HEK293 (cell line): ENCODE data around the gene GNB3.
A peak's percentile ranks its signal among the peaks of the same experiment; 100 is the strongest.

Experiments
- CTCF ChIA-PET: fragments of 350-600 bp; formaldehyde crosslinking; extraction: SDS; loops from one replicate; lab custom pipeline; 2021; ENCODE audit warnings: antibody characterized with exemption; lab: Yijun Ruan, JAX
- POLR2A ChIA-PET: fragments of 300-600 bp; formaldehyde crosslinking; extraction: SDS; loops from one replicate; lab custom pipeline; 2020; ENCODE audit warnings: antibody characterized with exemption, inconsistent platforms; lab: Yijun Ruan, JAX
- H3K27ac ChIP-seq: fragments of 200-500 bp; sonication (Bioruptor generic); 2 replicates; pipeline ENCODE4 v1.5.1; 2014; ENCODE audit warnings: low read depth, low read length, control low read depth, inconsistent platforms; ENCODE audit errors: extremely low read depth
- H3K36me3 ChIP-seq, 2 experiments: fragments of 200-500 bp in 1 of 2; sonication (Bioruptor generic) in 1 of 2; 1 replicate in 1 of 2; 2 replicates in 1 of 2; pipeline ENCODE4 v1.5.1; 2014 to 2017; ENCODE audit warnings: inconsistent platforms in 2 of 2, low read length in 2 of 2; ENCODE audit not compliant: control insufficient read depth in 2 of 2, insufficient read depth in 1 of 2
- H3K4me1 ChIP-seq: fragments of 200-500 bp; sonication (Bioruptor generic); 2 replicates; pipeline ENCODE4 v1.5.1; 2014; ENCODE audit warnings: mild to moderate bottlenecking, low read length, inconsistent platforms; ENCODE audit not compliant: control insufficient read depth, insufficient read depth
- H3K4me3 ChIP-seq: 2 replicates; pipeline ENCODE4 v1.5.1; 2011; ENCODE audit warnings: low read depth, mild to moderate bottlenecking, control low read depth, low read length, moderate library complexity
- H3K9me3 ChIP-seq: fragments of 200-500 bp; sonication (Bioruptor generic); 2 replicates; pipeline ENCODE4 v1.5.1; 2014; ENCODE audit warnings: low read depth, low read length, inconsistent platforms; ENCODE audit not compliant: control insufficient read depth, insufficient read depth
- AEBP2 ChIP-seq: fragments of 450-650 bp; formaldehyde crosslinking; IDR thresholded peaks from 2 replicates; pipeline ENCODE4 v1.5.1; 2016; ENCODE audit warnings: missing biosample characterization, missing genetic modification characterization, borderline replicate concordance
- FEZF1 ChIP-seq: fragments of 450-650 bp; formaldehyde crosslinking; IDR thresholded peaks from 2 replicates; pipeline ENCODE4 v1.5.1; 2016; ENCODE audit warnings: missing biosample characterization, missing genetic modification characterization
- KLF8 ChIP-seq: fragments of 450-650 bp; formaldehyde crosslinking; IDR thresholded peaks from 2 replicates; pipeline ENCODE4 v1.5.1; 2016; ENCODE audit warnings: missing biosample characterization, missing genetic modification characterization
- PATZ1 ChIP-seq: fragments of 450-650 bp; formaldehyde crosslinking; IDR thresholded peaks from 2 replicates; pipeline ENCODE4 v1.5.1; 2016; ENCODE audit warnings: missing biosample characterization, missing genetic modification characterization
- SP2 ChIP-seq: fragments of 450-650 bp; formaldehyde crosslinking; IDR thresholded peaks from 2 replicates; pipeline ENCODE4 v1.5.1; 2016; ENCODE audit warnings: missing biosample characterization, missing genetic modification characterization
- SP3 ChIP-seq: fragments of 450-650 bp; formaldehyde crosslinking; IDR thresholded peaks from 2 replicates; pipeline ENCODE4 v1.5.1; 2016; ENCODE audit warnings: missing biosample characterization, missing genetic modification characterization
- TRIM28 ChIP-seq: IDR thresholded peaks from 2 replicates; pipeline ENCODE4 v1.6.1; 2011; ENCODE audit warnings: low read length, control low read depth, borderline replicate concordance
- ZBTB1 ChIP-seq: fragments of 450-650 bp; formaldehyde crosslinking; IDR thresholded peaks from 2 replicates; pipeline ENCODE4 v1.5.1; 2016; ENCODE audit warnings: missing biosample characterization, missing genetic modification characterization
- ZBTB10 ChIP-seq: fragments of 450-650 bp; formaldehyde crosslinking; IDR thresholded peaks from 2 replicates; pipeline ENCODE4 v1.5.1; 2016; ENCODE audit warnings: missing biosample characterization, missing genetic modification characterization
- ZBTB17 ChIP-seq: fragments of 450-650 bp; formaldehyde crosslinking; IDR thresholded peaks from 2 replicates; pipeline ENCODE4 v1.5.1; 2016; ENCODE audit warnings: missing biosample characterization, missing genetic modification characterization
- ZBTB20 ChIP-seq: fragments of 450-650 bp; formaldehyde crosslinking; IDR thresholded peaks from 2 replicates; pipeline ENCODE4 v1.5.1; 2016; ENCODE audit warnings: missing biosample characterization, missing genetic modification characterization
- ZBTB7A ChIP-seq: fragments of 450-650 bp; formaldehyde crosslinking; IDR thresholded peaks from 2 replicates; pipeline ENCODE4 v1.5.1; 2016; ENCODE audit warnings: low read depth, missing biosample characterization, missing genetic modification characterization
- ZFP37 ChIP-seq: fragments of 450-650 bp; formaldehyde crosslinking; IDR thresholded peaks from 2 replicates; pipeline ENCODE4 v1.5.1; 2016; ENCODE audit warnings: missing biosample characterization, missing genetic modification characterization
- ZNF132 ChIP-seq: fragments of 450-650 bp; formaldehyde crosslinking; IDR thresholded peaks from 2 replicates; pipeline ENCODE4 v1.5.1; 2017; ENCODE audit warnings: missing biosample characterization, missing genetic modification characterization, borderline replicate concordance
- ZNF2 ChIP-seq: fragments of 450-650 bp; formaldehyde crosslinking; IDR thresholded peaks from 2 replicates; pipeline ENCODE4 v1.5.1; 2016; ENCODE audit warnings: missing biosample characterization, missing genetic modification characterization
- ZNF280C ChIP-seq: fragments of 450-650 bp; formaldehyde crosslinking; IDR thresholded peaks from 2 replicates; pipeline ENCODE4 v1.5.1; 2016; ENCODE audit warnings: missing biosample characterization, missing genetic modification characterization
- ZNF311 ChIP-seq: fragments of 450-650 bp; formaldehyde crosslinking; IDR thresholded peaks from 2 replicates; pipeline ENCODE4 v1.5.1; 2017; ENCODE audit warnings: missing biosample characterization, missing genetic modification characterization, borderline replicate concordance
- ZNF391 ChIP-seq: fragments of 450-650 bp; formaldehyde crosslinking; IDR thresholded peaks from 2 replicates; pipeline ENCODE4 v1.5.1; 2016; ENCODE audit warnings: low read depth, missing biosample characterization, missing genetic modification characterization, borderline replicate concordance
- ZNF501 ChIP-seq: fragments of 450-650 bp; formaldehyde crosslinking; IDR thresholded peaks from 2 replicates; pipeline ENCODE4 v1.5.1; 2016; ENCODE audit warnings: missing biosample characterization, missing genetic modification characterization
- ZNF558 ChIP-seq: fragments of 450-650 bp; formaldehyde crosslinking; IDR thresholded peaks from 2 replicates; pipeline ENCODE4 v1.5.1; 2016; ENCODE audit warnings: missing biosample characterization, missing genetic modification characterization
- ZNF580 ChIP-seq: fragments of 450-650 bp; formaldehyde crosslinking; IDR thresholded peaks from 2 replicates; pipeline ENCODE4 v1.5.1; 2016; ENCODE audit warnings: missing biosample characterization, missing genetic modification characterization
- ZNF585B ChIP-seq: fragments of 450-650 bp; formaldehyde crosslinking; IDR thresholded peaks from 2 replicates; pipeline ENCODE4 v1.5.1; 2016; ENCODE audit warnings: missing biosample characterization, missing genetic modification characterization
- ZNF629 ChIP-seq: fragments of 450-650 bp; formaldehyde crosslinking; IDR thresholded peaks from 2 replicates; pipeline ENCODE4 v1.5.1; 2017; ENCODE audit warnings: missing biosample characterization, missing genetic modification characterization
- ZNF768 ChIP-seq: fragments of 450-650 bp; formaldehyde crosslinking; IDR thresholded peaks from 2 replicates; pipeline ENCODE4 v1.5.1; 2018; ENCODE audit warnings: missing biosample characterization, mild to moderate bottlenecking, missing genetic modification characterization
- ZNF791 ChIP-seq: fragments of 450-650 bp; formaldehyde crosslinking; IDR thresholded peaks from 2 replicates; pipeline ENCODE4 v1.5.1; 2016; ENCODE audit warnings: missing biosample characterization, missing genetic modification characterization
- ZNF843 ChIP-seq: fragments of 450-650 bp; formaldehyde crosslinking; IDR thresholded peaks from 2 replicates; pipeline ENCODE4 v1.5.1; 2016; ENCODE audit warnings: missing biosample characterization, missing genetic modification characterization
- ZSCAN16 ChIP-seq: fragments of 450-650 bp; formaldehyde crosslinking; IDR thresholded peaks from 2 replicates; pipeline ENCODE4 v1.5.1; 2016; ENCODE audit warnings: missing biosample characterization, missing genetic modification characterization

The GNB3 gene

GRCh38 chr12:6851153-6851920 lies 10.6 kb downstream of the GNB3 start, which contains the start of gene CDCA3 (continued):
- TF ChIP-seq ZBTB10 (tag by site-specific recombination) (peak; percentile 69; the same call in 1 of the 2 replicates), ZNF629 (tag by site-specific recombination) (peak; percentile 61; the same call in 1 of the 2 replicates), ZNF311 (tag by site-specific recombination) (no peak), SP2 (tag by site-specific recombination) (peak; percentile 93), ZBTB17 (tag by site-specific recombination) (peak; percentile 69), ZNF580 (peak; percentile 50; the same call in 1 of the 2 replicates), ZBTB7A (tag by site-specific recombination) (peak; percentile 82), ZNF391 (tag by site-specific recombination) (0 out of 2 replicates have a peak, but pooled peaks have one; percentile 31)

- peaks cover 11% of the 10 kb centered on the region for H3K4me1 ChIP-seq
- peak within 1 kb of the TSS; percentile 58 for H3K27ac ChIP-seq
- ChIA-PET CTCF (interaction anchor here (0.5 to 8.4 kb wide), 17 partner anchors 10 to 287 kb away, joined by 3 to 71 read pairs (median 4); partner anchors contain the start of genes GNB3, MLF2, P3H3 and PTMS), POLR2A (interaction anchor here (0.6 to 7.1 kb wide), 43 partner anchors 7 to 481 kb away, joined by 3 to 183 read pairs (median 5); partner anchors contain the start of genes C12orf57, COPS7A, GAPDH and GNB3)
- peak within 1 kb of the TSS; percentile 76 for H3K4me3 ChIP-seq
- H3K9me3 ChIP-seq: no peaks in the 10 kb centered on the region
- peaks cover 25 to 66% of the 10 kb centered on the region in 2 experiments for H3K36me3 ChIP-seq
- TF ChIP-seq ZFP37: no peak
- TF ChIP-seq ZNF501 (tag by site-specific recombination): peak; percentile 55; the same call in 1 of the 2 replicates
- TF ChIP-seq KLF8: peak; percentile 99
- no peak for TF ChIP-seq ZNF585B (tag by site-specific recombination)
- TF ChIP-seq AEBP2 (tag by site-specific recombination): no peak
- TF ChIP-seq ZNF558 (tag by site-specific recombination): no peak
- TF ChIP-seq ZNF2 (tag by site-specific recombination): peak; percentile 78; the same call in 1 of the 2 replicates
- no peak for TF ChIP-seq ZNF132 (tag by site-specific recombination)
- no peak for TF ChIP-seq ZNF280C (tag by site-specific recombination)
- TF ChIP-seq FEZF1: 0 out of 2 replicates have a peak, but pooled peaks have one; percentile 3
- TF ChIP-seq ZNF768 (tag by site-specific recombination): no peak
- peak; percentile 96 for TF ChIP-seq ZBTB20 (tag by site-specific recombination)
- TF ChIP-seq PATZ1 (tag by site-specific recombination): peak; percentile 69
- no peak for TF ChIP-seq ZSCAN16 (tag by site-specific recombination)
- TF ChIP-seq ZNF843 (tag by site-specific recombination): peak; percentile 32; the same call in 1 of the 2 replicates
- TF ChIP-seq SP3: peak; percentile 99
- TF ChIP-seq TRIM28: no peak
- no peak for TF ChIP-seq ZNF791 (tag by site-specific recombination)
- no peak for TF ChIP-seq ZBTB1 (tag by site-specific recombination)
These were observed 11.4 kb downstream of the GNB3 start, which contains the start of gene USP5 for GRCh38 chr12:6851921-6852650. USP5 (plus strand) TSS chr12:6852150; CDS start chr12:6852180, 30 bp downstream.
